AG10803 (cell line): ENCODE data around the gene ABCA5.

Experiments
- DNase-seq: peaks from one replicate; pipeline ENCODE4 v3.0.0; 2010; ENCODE audit warnings: low read depth
- H3K4me3 ChIP-seq: 2 replicates; pipeline ENCODE4 v1.5.1; 2011; ENCODE audit warnings: mild to moderate bottlenecking, low read length, control low read depth
- CTCF ChIP-seq: conservative IDR thresholded peaks from 2 replicates; pipeline ENCODE4 v1.5.1; 2011; ENCODE audit warnings: mild to moderate bottlenecking, low read length, control low read depth, inconsistent platforms

ABCA5 gene

GRCh38 chr17:69358688-69359596 is 32.0 kb upstream of the ABCA5 start:
- no peak for TF ChIP-seq CTCF
- H3K4me3 ChIP-seq = no peak overlapping the region
- no peak for DNase-seq

- no peak overlapping the region for H3K4me3 ChIP-seq
- no peak for DNase-seq
- TF ChIP-seq CTCF = no peak
Observed at GRCh38 chr17:69357701-69358100, 30.8 kb upstream of the ABCA5 start.

GRCh38 chr17:69356625-69357024 is 29.7 kb upstream of the ABCA5 start:
- no peak for DNase-seq
- TF ChIP-seq CTCF = no peak
- H3K4me3 ChIP-seq = no peak overlapping the region

DNA sequence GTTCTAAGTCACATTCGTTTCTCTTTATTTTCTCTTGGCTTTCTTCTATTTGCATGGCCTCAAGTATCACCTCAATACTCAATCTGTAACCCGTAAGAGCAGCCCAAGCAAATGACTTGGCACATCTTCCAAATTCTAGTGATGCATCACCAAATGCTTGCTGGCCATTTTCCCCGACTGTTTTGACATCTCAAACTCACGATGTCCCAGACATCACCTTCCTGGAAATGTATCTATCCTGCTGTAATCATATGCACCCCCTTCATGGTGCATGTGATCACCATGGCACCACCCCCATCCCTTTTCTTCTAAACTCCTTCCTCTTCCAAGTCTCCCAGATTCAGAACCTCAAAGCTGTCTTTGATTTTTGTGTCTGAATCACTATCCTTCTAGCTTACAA is 24.0 kb upstream of the ABCA5 start:
- peak; percentile 5 for DNase-seq
- no peak overlapping the region for H3K4me3 ChIP-seq
- no peak for TF ChIP-seq CTCF

- no peak for TF ChIP-seq CTCF
- DNase-seq = no peak
- H3K4me3 ChIP-seq = no peak overlapping the region
Observed at GRCh38 chr17:69348429-69348828, 21.5 kb upstream of the ABCA5 start.

GRCh38 chr17:69346766-69347165 is 19.8 kb upstream of the ABCA5 start:
- DNase-seq = no peak
- TF ChIP-seq CTCF = no peak
- no peak overlapping the region for H3K4me3 ChIP-seq

DNA sequence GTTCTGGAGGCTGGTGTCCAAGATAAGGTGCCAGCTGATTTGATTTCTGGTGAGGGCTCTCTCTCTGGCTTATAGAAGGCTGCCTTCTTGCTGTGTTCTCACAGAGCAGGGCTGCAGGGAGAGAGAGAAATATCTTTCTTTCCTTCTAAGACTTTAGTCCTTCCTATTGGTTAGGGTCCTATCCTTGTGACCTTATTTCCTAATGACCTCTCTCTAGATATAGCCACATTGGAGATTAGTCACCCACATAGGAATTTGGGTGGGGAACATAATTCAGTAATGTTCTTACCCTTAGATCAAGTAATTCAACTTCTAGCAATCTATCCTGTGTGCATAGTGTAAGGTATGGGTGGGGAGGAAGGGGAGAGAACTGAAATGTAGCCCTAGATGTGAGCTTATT is 18.0 kb upstream of the ABCA5 start:
- no peak for DNase-seq
- H3K4me3 ChIP-seq = no peak overlapping the region
- no peak for TF ChIP-seq CTCF
